Stimulated activated CD8-positive, alpha-beta memory T cell treated with anti-CD3 and anti-CD28 coated beads, Interleukin-2, amount 100 ng/mL, for 1 hour (primary cell): ENCODE measurements around the gene PSTPIP2.
"Not testable (repeated sequence)": the region's sequence is repeated elsewhere in the genome, so short reads cannot be mapped to it uniquely, and the experiment has no call there.

Experiments used
- DNase-seq, 2 donors: peaks; one replicate each; pipeline ENCODE4 v3.0.0-alpha.2; 2020; ENCODE audit warnings: low read depth in 2 of 2

The PSTPIP2 gene

DNA sequence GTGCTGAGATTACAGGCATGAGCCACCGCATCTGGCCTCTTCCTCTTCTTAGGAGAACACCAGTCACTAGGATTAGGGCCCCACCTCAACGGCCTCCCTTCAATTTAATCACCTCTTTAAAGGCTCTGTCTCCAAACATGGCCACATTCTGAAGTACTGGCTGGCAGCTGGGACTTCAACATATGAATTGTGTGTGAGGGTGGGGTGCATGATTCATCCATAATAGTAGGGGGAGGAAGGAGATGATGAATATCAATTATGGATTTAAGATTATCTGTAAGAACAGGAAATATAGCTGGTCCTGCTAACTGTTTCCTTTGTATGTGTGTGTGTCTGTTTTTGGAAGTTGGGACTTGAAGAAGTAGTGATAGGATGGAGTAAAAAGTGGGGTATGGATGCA is 90.2 kb downstream of the PSTPIP2 start:
- no peak for DNase-seq

- no peak for DNase-seq
These were observed 91.8 kb downstream of the PSTPIP2 start for GRCh38 chr18:45980229-45980628.

DNA sequence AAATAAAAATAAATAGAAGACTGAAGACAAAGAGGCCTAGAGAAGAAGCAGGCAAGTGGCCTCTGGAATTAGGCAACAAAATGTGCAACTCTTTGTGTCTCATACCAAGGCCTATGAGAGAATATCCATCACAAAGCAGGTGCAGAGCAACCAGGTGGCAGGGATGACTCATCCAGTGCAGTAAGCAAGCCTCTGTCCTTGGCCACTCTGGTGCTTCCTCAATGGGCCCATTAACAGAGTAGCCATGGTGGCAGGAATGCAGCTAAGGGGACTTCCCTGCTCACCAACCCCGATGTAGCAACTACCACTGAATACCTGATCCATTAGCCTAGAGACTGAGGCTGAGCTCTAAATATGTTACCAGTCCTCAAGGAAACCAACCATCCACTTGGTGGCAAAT is 94.0 kb downstream of the PSTPIP2 start:
- DNase-seq = no peak

GRCh38 chr18:45976974-45977373 is 95.1 kb downstream of the PSTPIP2 start:
- no peak for DNase-seq

GRCh38 chr18:45976566-45976965 is 95.5 kb downstream of the PSTPIP2 start:
- DNase-seq = no peak

- peak in 1 of 2 donors; percentile 42 for DNase-seq
These were observed 97.9 kb downstream of the PSTPIP2 start for GRCh38 chr18:45974088-45974536.

- peak; percentile 76 to 83 for DNase-seq
These were observed 104.9 kb downstream of the PSTPIP2 start, which contains the start of gene EPG5 for GRCh38 chr18:45967007-45967706. Gene EPG5 (minus strand): TSS chr18:45967329. CDS start chr18:45967239, 90 bp downstream.

DNA sequence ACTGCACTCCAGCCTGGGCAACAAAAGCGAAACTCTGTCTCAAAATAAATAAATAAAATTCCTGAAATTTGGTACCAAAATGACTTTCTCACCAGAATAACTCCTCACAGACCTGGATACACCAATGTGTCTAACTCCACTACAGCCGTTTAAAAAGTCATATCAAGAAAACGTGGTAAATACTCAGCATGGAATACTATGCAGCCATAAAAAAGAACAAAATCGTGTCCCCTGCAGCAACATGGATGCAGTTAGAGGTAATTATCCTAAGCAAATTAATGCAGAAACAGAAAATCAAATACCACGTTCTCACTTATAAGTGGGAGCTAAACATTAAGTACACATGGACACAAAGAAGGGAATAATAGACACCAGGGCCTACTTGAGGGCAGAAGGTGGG is 107.1 kb downstream of the PSTPIP2 start:
- DNase-seq = not testable (repeated sequence)

GRCh38 chr18:45962866-45963265 is 109.2 kb downstream of the PSTPIP2 start:
- DNase-seq = no peak

- DNase-seq = no peak
These were observed 109.6 kb downstream of the PSTPIP2 start for GRCh38 chr18:45962461-45962860.

GRCh38 chr18:45959484-45959883 is 112.6 kb downstream of the PSTPIP2 start:
- DNase-seq = not testable (repeated sequence)

DNA sequence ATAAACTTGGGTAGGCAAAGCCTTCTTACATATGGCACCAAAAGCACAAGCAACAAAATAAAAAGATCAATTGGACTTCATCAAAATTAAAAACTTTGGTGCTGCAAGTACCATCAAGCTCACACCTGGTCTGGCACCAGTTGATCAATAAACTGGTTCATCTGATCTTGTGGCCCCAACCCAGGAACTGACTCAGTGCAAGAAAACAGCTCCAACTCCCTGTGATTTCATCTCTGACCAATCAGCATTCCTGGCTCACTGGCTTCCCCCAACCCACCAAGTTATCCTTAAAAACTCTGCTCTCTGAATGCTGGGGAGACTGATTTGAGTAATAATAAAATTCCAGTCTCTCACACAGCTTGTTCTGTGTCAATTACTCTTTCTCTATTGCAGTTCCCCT is 113.3 kb downstream of the PSTPIP2 start:
- DNase-seq = no peak

- DNase-seq = no peak
These were observed 114.0 kb downstream of the PSTPIP2 start for GRCh38 chr18:45958027-45958426.

DNA sequence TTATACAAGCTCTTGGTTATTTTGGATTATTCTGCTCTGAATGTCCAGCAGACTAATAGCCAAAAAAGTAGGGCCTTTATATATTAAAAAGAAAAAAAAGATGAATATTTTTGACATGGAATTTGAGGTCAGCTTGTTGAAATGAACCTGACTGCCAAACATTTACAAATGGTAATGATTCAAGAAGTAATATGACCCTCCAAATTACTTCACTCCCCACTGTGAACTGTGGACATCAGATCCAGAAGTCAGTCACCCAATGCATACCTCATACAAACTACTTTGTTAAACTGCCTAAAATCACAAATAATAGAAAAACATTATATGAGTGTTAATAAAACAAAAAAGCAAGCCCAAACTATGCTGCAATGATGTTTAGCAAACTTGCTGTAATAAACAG is 115.0 kb downstream of the PSTPIP2 start:
- no peak for DNase-seq

GRCh38 chr18:45954070-45954934 is 117.8 kb downstream of the PSTPIP2 start:
- no peak for DNase-seq

DNA sequence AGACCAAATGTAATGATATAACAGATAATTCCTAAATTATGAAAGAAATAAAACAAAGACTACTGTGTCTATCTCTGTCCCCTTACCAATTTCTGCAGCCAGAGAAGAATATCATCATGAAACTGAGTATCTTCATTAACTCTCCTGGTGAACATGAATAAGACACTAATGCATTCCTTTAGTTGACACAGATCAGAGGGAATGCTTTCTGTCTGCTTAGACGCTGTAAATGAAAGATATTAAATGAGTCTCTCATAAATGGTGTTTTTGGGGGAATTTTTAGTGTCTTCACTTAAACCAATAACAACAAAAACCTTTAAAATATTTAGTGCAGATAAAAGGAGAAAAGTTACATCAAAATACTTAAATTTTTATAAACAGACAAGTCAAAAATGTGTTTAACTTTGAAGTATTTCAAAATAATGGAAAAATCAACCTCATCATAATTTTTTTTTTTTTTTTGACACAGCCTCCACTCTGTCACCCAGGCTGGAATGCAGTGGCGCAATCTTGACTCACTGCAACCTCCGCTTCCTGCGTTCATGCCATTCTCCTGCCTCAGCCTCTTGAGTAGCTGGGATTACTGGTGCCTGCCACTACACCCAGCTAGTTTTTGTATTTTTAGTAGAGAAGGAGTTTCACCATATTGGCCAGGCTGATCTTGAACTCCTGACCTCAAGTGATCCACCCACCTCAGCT is 120.9 kb downstream of the PSTPIP2 start:
- no peak for DNase-seq

DNA sequence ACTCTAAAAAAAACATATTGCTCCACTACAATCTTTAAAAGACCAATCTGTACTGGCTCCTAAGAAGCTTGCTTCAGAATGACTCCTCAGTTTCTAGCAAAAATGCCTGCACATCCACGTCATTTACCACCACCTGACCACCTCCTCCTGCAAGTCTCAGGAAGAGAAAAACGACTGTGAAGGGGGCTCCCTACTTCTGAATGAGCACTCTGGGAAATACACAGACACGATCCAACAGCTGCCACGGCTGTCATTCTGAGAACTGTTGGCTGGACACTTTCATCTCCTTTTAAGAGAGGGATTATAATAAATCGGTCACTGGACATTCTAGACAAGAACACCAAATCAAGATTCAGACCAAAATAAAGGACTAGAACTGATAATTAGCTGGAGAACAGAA is 126.4 kb downstream of the PSTPIP2 start:
- no peak for DNase-seq

DNA sequence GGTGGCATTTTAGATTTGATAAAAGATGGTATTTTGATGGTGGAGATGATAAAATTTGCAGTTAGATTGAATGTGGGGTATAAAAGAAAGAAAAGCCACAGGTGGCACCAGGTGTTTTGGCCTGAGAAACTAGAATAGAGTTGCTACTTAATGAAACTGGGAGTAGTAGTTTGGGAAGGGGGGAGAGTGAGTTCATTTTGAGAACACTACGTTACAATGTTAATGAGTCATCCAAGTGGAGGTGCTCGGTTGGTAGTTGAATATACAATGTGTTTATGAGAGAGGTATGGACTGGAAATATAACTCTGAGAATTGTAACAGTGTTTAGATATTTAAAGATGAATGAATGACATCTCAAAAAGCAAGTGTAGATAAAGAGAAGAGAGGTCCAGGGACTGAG is 131.3 kb downstream of the PSTPIP2 start:
- no peak for DNase-seq

DNA sequence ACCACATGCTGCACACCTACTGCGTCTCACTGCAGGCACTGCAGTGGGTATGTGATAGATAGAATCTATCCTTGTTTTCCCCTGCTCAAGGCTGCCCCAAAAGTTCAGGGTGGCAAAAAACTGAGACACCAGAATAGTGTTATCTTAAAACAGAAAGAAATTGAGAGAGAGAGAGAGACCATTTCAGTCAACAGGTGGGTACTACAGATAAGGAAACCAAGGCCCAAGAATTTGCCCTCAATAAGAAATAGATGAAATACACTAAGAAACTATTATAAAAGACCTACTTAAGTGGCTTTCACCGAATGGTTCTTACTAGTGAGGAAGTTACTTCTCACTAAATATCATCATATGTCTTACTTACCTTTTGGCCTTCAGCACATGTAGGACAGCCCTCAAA is 132.8 kb downstream of the PSTPIP2 start:
- no peak for DNase-seq

DNA sequence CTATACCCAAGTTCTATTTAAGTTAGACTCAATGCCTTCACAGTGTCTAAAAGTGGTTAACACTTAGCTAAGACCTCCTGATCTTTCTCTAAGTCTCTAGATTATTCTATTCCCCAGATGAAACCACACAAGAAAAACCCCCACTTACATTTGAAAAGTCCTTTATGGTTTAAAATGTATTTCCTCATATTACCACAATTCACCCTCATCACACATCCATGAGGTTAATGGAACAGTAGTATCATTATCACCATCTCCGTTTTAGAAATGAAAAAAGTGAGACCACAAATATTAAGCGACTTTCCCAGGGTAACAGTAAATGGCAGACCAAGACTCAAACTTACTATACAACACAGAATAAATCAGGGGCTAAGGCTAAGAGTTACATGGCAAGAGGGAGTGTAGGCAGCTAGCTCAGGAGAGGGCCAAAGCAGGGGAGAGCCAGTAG is 133.5 kb downstream of the PSTPIP2 start:
- DNase-seq = no peak

DNA sequence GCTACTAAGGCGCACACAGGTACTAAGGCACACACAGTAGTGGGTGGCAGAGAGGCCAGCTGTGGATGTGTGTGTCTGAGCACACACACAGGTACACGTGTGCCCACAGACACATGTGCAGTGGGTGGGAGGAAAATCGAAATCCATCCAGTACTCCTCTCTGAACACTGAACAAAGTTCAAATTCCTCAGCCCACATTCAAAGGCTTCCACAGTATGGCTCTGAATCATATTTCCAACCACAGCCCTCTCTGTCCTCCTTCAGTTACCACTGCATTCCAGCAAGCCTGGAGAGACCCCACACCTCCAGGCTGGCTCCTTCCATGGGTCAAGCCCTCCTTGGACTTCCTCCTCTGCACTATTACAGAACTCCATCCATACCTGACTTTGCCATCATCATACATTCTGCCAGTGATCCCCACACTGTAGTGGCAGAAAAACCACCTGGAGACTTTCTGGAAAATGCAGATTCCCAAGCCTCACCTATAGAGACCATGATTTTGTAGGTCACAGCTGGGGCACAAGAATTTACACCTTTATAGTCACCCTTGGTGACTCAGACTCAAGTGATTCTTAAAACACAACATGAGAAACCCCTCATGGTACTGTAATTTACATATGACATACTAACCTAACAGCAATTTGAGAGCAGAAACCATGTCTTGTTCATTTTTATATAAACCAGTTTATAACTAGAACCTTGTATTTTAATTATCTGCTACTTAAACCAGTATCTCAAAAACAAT is 136.3 kb downstream of the PSTPIP2 start:
- DNase-seq = no peak
